GM19025 (cell line): ENCODE results near the gene JAGN1.
"Not testable (repeated sequence)": the region's sequence is repeated elsewhere in the genome, so short reads cannot be mapped to it uniquely, and the experiment has no call there.

Experiments
- ATAC-seq: cut with Tn5 transposase; IDR thresholded peaks from one replicate; pipeline ENCODE4 v1.9.1; 2021; ENCODE audit warnings: mild to moderate bottlenecking, low read depth, moderate library complexity; ENCODE audit not compliant: unreplicated experiment

The JAGN1 gene

DNA sequence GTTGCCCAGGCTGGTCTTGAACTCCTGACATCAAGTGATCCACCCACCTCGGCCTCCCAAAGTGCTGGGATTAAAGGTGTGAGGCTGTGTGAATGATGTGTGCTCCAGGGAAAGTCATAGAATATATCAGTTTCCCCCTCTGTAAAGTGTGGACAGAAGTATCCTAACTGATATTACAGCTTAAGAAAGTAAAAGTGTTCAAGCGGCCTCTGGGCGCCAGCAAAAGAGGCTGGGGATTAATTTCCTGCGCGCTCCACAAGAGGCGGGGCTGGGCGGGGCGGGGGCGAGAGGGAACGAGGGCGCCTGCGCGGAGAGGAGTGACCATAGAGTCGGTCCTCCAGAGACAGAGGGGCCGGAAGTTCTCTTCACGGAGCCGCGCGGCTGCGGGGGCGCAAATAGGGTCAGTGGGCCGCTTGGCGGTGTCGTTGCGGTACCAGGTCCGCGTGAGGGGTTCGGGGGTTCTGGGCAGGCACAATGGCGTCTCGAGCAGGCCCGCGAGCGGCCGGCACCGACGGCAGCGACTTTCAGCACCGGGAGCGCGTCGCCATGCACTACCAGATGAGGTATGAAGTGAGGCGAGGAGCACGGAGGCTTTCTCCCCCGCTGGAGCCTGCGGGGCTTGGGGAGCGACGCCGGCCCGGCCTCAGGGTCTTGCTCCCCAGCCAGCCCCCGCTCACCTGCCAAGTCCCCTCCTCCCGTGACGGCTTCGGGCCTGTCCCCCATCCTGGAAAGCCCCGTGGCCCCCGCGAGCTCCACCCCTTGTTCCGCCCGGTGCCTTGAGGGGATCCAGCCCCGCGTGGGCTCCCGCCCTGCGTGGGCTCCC, at the start of gene JAGN1:
JAGN1 (plus strand) TSS at position 362 of the 823 bp plus-strand sequence; CDS start at position 475, 113 bp downstream.
- ATAC-seq: peak; percentile 58

- no peak for ATAC-seq
Observed at GRCh38 chr3:9841015-9841414, 49.4 kb upstream of the JAGN1 start.

GRCh38 chr3:9843715-9844438, 46.5 kb upstream of the JAGN1 start, which contains the start of gene RPUSD3:
Gene RPUSD3, minus strand, starts transcription at chr3:9844008. Its CDS starts 18 bp downstream, at chr3:9843990.
- ATAC-seq: peak; percentile 98

DNA sequence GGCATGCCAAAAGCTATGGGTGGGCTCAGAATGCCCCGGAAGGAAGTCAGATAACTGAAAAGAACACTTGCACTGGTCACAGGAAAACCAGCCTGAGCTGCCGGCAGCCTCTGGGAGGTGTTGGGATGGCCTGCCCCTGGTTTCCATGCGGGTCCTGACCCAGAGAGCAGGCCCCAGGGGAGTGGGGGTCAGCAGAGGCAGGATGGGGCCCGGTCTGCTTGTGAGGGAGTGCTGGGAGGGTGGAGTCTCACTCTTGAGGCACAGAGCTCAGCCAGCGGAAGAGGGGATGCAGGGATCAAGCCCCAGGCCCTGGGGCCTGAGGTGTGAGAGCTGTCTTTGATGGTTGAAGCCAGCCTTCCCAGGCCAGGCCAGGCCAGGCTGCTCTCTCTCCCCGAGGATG, 44.2 kb upstream of the JAGN1 start:
- ATAC-seq: no peak

DNA sequence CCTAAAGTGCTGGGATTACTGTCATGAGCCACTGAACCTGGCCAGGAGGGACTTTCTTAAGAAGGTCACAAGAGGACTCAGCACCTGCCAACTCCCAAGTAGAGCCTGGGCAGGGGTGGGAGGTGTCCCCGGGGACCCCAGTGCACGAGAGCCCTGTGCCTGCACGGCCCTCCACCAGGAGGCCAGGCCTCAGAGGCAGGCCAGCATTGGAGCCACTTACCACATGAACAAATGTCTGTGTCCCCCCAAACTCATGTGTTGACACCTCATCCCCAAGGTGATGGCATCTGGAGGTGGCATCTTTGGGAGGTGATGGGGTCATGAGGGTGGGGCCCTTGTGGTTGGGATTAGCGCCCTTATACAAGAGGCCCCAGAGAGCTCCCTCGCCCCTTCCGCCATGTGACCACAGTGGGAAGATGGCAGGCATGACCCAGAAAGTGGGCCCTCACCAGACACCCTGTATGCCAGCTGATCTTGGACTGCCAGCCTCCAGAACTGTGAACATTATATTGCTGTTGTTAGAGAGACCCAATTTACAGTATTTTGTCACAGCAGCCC, 43.4 kb upstream of the JAGN1 start:
- ATAC-seq: no peak

GRCh38 chr3:9847870-9848269, 42.5 kb upstream of the JAGN1 start:
- ATAC-seq: not testable (repeated sequence)

- ATAC-seq: not testable (repeated sequence)
Observed at GRCh38 chr3:9848860-9849259, 41.5 kb upstream of the JAGN1 start.

DNA sequence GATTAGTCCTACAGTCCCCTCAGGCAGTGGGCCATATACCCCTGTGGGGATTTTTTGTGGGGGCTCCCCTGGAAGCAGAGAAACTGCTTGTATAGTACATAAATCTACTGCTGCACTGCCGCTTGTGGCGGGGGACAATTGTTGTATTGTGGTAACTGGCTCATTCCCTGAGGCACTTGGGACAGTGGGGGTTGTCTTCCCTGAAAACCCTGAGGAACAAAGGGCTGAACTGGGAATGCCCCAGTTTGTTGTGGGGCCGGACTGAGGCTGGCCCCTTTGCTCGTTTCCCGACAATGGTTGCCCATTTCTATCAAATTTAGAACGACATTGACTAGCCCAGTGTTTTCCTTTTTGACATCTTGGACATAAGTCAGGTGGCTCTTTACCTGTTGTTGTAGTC, 39.0 kb upstream of the JAGN1 start:
- ATAC-seq: not testable (repeated sequence)

GRCh38 chr3:9851926-9852325, 38.5 kb upstream of the JAGN1 start:
- not testable (repeated sequence) for ATAC-seq

DNA sequence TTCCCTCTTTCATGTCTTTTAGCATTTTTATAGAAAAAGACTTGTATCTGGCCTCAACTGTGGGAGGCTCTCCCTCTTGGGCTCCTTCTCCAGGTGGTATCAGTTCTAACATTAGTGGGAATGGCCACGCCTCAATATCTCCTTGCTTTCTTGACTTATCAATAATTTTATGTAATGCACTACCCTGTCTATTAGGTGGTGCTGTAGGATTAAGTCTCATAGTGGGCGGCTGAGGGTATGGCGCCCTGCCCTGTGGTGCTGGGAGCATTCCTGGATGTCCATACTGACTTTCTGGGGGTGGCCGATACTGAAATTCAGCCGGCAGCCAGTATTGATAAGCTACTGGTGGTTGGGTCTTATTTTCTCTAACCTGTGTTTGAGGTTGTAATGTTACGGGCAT, 37.9 kb upstream of the JAGN1 start:
- no peak for ATAC-seq

DNA sequence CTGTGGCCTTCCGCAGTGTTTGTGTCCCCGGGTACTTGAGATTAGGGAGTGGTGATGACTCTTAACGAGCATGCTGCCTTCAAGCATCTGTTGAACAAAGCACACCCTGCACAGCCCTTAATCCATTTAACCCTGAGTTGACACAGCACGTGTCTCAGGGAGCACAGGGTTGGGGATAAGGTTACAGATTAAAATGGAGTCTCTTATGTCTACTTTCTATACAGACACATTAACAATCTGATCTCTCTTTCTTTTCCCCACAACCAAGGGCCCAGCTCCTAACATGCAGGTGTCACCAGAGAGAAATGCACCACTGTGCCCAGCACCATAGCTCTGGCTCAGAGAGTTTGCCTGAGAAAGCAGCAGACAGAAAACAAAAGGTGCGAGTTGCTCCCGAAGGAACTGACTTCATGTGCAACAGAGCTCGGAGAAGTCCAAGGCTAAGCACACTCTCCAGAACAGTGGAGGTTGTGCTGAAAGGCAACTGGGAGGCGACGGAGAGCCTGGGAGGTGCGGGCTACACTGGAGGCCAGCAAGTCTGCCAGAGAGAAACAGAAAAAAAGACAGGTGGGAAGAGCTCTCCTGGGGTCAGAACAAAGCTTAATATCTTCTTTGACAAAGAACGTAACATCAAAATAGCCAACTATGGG, 36.0 kb upstream of the JAGN1 start:
- not testable (repeated sequence) for ATAC-seq

DNA sequence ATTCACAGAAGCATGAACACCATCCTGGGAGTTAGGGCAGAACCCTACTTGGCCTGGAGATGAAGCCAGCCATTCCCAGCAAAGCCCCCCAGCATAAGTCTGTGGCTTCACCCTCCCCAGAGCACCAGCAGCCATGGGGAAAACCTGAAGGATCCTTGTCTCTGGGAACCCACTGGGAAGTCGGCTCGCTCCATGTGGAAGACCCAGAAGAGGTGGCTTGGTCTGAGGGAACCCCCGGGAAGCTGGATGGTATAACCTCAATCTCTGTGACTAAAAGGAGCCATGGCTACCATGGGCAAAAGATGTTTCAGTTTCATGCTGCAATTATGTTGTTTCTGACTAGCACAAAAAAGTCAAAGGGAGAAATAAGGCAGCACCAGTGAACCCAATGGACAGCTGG, 34.8 kb upstream of the JAGN1 start:
- ATAC-seq: no peak

DNA sequence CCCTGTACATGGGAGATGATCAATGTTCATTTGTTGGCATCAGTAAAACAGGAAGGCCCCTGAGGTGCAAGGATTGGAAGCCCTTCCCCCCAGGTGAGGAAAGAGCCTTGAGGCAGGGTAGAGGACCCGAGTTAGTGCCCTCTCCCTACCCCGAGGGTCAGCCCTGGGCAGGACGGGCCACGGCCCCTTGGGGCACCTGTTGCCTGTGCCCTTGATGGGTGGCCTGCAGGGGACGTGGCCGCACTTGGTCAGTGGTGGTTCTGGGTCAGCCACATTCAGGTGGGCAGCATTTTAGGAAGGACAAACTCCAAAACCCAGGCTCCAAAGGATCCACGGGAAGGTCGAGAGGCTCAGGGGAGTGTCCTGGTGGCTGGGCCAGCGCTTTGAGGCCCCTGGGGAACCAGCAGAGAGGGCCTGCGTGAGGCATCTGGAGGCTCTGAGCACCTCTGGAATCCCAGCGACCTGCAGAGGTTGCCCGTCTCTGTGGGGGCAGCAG, 30.8 kb upstream of the JAGN1 start:
- no peak for ATAC-seq

DNA sequence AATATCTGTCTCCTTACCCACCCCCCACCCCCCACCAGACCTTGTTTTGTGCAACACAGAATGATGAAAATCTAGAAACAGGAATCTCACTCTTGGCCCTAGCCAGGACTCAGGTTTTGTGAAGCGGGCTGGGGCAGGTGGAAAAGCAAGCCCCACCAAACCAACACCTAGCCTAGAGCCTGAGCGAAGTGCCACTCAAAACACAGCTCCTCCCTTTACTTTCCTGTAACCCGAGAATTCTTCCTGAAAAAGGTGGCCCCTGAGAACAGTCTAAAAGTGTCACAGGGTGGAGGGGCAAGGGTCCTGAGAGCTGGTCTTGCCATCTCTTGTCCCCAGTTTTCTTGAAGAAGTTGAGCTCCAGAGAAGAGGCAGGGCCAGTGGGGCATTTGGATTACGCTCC, 29.2 kb upstream of the JAGN1 start:
- ATAC-seq: no peak

DNA sequence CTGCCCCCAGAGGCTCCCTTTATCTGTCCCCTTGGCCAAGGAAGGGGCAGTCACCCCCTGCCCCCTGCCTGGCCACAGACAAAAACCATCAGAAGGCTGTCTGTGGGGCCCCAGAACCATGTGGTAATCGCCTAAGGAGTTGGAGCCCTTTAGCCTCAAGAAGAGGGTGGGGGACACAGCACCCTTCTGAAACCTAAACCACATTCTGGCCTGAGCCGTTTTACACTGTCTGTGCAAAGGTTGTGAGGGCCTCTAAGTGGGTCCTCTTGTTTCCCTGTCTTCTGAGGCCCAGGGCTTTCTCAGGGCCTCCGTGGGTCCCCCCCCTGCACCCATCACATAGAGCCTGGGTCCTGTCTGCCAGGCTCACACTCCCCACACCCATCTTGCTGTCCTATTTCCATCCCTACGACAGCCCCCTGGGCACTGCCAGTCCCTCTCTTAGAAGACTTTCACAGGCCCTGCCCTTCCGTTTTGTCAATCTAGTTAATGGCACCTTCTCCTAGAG, 28.7 kb upstream of the JAGN1 start:
- no peak for ATAC-seq

- no peak for ATAC-seq
Observed at GRCh38 chr3:9862391-9863057, 27.9 kb upstream of the JAGN1 start.

- ATAC-seq: no peak
Observed at GRCh38 chr3:9863058-9863772, 27.2 kb upstream of the JAGN1 start.

GRCh38 chr3:9864200-9864927, 26.0 kb upstream of the JAGN1 start:
- no peak for ATAC-seq
